RWPE1 (cell line): ENCODE results near the gene ZNF35.
"Not testable (repeated sequence)": the region's sequence is repeated elsewhere in the genome, so short reads cannot be mapped to it uniquely, and the experiment has no call there.

Experiments
- CTCF ChIA-PET: fragments of 350-600 bp; sonication (Branson Sonifier 250); formaldehyde crosslinking; extraction: SDS; loops from one replicate; lab custom pipeline; 2021; lab: Yijun Ruan, JAX
- POLR2A ChIA-PET: fragments of 400-600 bp; formaldehyde crosslinking; extraction: SDS; loops from one replicate; lab custom pipeline; 2020; ENCODE audit warnings: antibody characterized with exemption; ENCODE audit not compliant: low non-redundant PET; lab: Yijun Ruan, JAX
- DNase-seq: peaks from one replicate; pipeline ENCODE4 v3.0.0; 2012; ENCODE audit warnings: low spot score
- H3K27ac ChIP-seq: fragments of 450-650 bp; 2 replicates; pipeline ENCODE4 v1.5.1; 2017
- CTCF ChIP-seq: fragments of 450-650 bp; conservative IDR thresholded peaks from 2 replicates; pipeline ENCODE4 v1.5.1; 2017; ENCODE audit warnings: low read depth, mild to moderate bottlenecking

The ZNF35 gene

GRCh38 chr3:44661189-44661588, 12.7 kb downstream of the ZNF35 start:
- ChIA-PET CTCF (no interaction called here), POLR2A (no interaction called here)
- no peak overlapping the region for H3K27ac ChIP-seq
- DNase-seq, result no peak
- TF ChIP-seq CTCF, result no peak

- no peak for DNase-seq
- no peak overlapping the region for H3K27ac ChIP-seq
- ChIA-PET POLR2A (no interaction called here), CTCF (no interaction called here)
- no peak for TF ChIP-seq CTCF
Observed at GRCh38 chr3:44665173-44665572, 16.6 kb downstream of the ZNF35 start.

GRCh38 chr3:44666346-44666745, 17.8 kb downstream of the ZNF35 start:
- no peak overlapping the region for H3K27ac ChIP-seq
- no peak for DNase-seq
- TF ChIP-seq CTCF, result no peak
- ChIA-PET CTCF (interaction anchor here (0.6 kb wide), 1 partner anchor 96 kb away, joined by 3 read pairs; no protein-coding TSS in a partner anchor), POLR2A (no interaction called here)

- no peak overlapping the region for H3K27ac ChIP-seq
- POLR2A ChIA-PET, result no interaction called here
- CTCF ChIA-PET, result no interaction called here
Observed at GRCh38 chr3:44669760-44670159, 21.2 kb downstream of the ZNF35 start.

GRCh38 chr3:44673466-44673865, 24.9 kb downstream of the ZNF35 start:
- H3K27ac ChIP-seq, CTCF ChIA-PET, POLR2A ChIA-PET, DNase-seq: not testable (repeated sequence)

More at GRCh38 chr3:44669760-44670159, 21.2 kb downstream of the ZNF35 start:
- no peak for DNase-seq
- TF ChIP-seq CTCF, result no peak

- DNase-seq, result no peak
- CTCF ChIA-PET, result no interaction called here
- H3K27ac ChIP-seq, result no peak overlapping the region
- no peak for TF ChIP-seq CTCF
- POLR2A ChIA-PET, result no interaction called here
Observed at GRCh38 chr3:44674211-44674610, 25.7 kb downstream of the ZNF35 start.

- no peak overlapping the region for H3K27ac ChIP-seq
- ChIA-PET CTCF (interaction anchor here (0.6 kb wide), 1 partner anchor 43 kb away, joined by 5 read pairs; no protein-coding TSS in a partner anchor), POLR2A (no interaction called here)
- TF ChIP-seq CTCF, result no peak
- DNase-seq, result no peak
Observed at GRCh38 chr3:44678480-44679116, 30.1 kb downstream of the ZNF35 start.
